Ecto neural progenitor cell (in vitro differentiated cells): ENCODE measurements around the gene CFAP65.

ENCODE experiments used
- DNase-seq: peaks from one replicate; pipeline ENCODE4 v3.0.0-alpha.2; 2018; ENCODE audit warnings: low spot score

CFAP65 gene

DNA sequence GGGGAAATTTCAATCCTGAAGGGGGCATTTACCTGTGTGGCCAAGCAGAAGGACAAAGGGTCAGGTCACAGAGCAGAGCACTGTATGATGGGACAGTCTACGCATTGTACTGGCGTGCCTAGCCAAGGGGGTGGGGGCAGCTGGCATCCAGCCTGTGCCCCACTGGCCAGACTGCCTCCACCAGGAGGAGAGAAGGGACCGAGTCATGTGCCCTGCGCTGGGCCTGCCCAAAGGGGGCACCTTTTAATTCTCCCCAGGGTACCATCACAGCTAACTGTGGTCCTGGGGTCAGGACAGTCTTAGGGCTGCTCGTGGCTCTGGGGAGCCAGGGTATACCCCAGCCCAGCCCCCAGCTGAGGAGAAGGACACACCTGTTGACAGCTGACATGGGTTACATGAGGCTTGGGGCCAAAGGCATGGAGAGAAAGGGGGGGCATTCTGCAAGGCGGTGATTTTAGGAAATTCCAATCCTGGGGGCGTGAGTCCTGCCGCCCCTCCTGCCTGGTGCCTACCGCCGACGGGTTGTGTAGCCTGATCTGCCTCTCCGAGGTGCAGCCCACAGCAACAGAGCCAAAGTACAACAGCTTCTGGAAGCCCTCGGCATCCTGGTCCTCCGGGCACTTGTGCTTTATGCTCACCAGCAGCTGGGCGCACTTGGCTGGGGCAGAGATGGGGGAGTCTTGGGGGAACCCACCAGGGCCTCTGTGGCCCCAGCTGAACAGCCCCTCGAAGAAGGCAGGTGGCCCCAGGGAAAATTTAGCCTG lies 11.0 kb downstream of the CFAP65 start:
- DNase-seq: no peak

DNA sequence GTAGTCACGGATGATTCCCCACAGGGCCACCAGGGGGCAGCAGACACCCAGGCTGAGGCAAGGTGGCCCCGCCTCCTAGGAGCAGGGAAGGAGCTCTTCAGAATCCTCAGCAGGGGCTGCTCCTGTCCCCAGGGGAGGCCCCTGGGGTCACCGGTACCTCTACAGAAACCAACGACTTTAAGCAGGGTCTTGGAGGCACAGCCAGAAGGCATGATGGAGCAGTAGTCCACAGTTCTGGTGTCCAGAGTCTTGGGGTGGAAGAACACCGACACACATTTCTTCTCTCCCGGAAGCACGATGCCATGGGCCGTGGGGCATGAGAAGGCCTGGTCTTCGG lies 11.5 kb downstream of the CFAP65 start:
- DNase-seq: peak; percentile 87

DNA sequence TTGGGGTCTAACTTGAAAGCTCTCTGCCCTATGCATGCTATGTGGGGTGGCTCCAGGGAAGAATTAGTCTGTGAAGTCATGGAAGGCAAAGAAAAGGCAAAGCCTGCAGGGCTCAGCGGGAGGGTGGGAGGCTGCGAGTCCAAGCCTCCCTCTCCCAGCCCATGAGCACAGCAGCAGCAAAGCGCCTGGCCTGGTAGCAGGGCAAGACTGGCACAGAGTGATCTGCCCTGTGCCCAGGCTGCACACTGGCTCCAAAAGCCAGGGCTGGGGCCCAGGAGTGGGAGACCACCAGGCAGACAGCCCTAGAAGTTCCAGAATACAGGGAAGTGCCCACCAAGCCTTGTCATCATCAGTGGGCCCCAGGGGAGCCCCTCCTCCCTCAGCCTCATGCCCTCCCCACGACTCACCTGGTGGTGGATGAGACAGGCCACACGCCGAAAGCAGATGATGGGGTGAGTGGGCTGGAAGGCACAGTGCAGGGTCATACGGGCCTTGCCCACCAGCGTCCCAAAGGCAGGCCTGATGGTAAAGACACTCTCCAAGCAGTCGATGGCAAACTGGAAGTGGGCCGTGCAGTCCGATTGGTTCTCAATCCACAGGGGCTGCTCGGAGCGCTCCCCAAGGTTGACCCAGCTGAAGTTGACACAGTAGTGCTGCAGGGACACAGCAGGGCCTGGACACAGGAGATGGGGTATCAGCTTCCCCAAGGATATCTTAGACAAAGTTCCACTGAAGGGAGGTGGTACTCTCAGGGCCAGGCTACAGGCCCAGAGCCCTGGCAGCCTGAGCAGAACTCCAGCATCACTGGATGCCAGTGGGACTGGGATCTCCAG lies 12.1 kb downstream of the CFAP65 start:
- DNase-seq: no peak

DNA sequence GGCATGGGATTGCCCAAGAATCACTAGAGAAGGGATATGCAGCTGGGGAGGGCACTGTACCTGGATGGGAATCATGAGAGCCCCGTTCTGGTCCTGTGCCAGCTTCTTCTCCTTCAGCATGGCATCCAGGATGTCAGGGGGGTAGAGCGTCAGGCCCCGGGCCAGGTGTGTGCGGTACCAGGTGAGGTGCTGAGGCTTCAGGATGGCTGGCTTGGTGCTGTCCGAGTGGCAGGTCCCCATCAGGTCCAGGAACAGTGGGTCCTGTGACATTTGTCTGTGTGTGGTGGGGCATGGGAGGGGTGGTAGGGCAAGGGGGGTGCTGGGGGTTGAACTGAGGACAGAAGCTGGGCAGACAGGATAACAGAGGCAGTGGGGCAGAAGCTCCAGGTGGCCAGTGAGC lies 13.2 kb downstream of the CFAP65 start:
- DNase-seq: no peak

DNA sequence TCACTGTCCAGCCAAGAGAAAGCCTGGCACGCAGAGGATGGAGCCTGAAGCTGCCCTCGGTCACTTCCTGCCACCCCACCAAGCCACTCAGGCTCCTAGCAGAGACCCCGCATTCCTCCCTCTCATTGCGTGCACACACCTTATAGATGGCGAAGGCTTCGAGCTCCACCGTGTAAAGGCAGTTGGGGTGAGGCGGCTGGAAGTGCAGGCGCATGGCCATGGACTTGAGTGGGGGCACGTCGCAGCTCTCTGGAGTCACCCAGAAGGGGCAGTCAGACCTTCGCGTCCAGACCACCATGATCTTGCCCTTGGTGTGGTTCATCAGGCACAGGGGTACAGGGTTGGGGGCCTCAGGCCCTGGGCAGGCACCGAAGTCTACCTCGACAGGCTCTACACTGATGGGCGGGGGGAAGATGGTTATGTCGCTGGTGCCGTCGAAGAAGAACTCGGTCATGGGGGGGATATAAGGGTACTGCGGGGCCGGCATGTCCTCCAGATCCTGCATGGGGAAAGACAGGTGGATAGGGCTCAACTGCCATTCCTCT lies 13.7 kb downstream of the CFAP65 start:
- no peak for DNase-seq

DNA sequence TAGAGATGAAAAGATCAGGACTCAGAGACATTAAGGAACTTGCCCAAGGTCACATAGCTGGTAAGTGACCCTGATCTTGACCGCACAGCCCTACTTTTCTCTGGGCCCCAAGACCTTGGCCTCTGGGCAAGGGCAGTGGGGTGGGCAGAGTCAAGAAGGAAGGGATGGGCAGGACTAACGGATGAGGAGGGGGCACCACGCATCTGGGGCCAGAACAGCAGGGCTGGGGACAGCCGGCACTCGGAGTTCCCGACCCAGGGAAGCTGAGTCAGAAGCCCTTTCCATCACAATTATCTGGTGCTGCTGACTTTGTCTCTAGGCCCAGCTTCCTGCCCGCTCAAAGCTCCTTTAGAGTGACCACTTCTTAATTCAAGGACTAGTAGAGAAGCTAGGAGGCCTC lies 14.4 kb downstream of the CFAP65 start:
- DNase-seq: no peak

DNA sequence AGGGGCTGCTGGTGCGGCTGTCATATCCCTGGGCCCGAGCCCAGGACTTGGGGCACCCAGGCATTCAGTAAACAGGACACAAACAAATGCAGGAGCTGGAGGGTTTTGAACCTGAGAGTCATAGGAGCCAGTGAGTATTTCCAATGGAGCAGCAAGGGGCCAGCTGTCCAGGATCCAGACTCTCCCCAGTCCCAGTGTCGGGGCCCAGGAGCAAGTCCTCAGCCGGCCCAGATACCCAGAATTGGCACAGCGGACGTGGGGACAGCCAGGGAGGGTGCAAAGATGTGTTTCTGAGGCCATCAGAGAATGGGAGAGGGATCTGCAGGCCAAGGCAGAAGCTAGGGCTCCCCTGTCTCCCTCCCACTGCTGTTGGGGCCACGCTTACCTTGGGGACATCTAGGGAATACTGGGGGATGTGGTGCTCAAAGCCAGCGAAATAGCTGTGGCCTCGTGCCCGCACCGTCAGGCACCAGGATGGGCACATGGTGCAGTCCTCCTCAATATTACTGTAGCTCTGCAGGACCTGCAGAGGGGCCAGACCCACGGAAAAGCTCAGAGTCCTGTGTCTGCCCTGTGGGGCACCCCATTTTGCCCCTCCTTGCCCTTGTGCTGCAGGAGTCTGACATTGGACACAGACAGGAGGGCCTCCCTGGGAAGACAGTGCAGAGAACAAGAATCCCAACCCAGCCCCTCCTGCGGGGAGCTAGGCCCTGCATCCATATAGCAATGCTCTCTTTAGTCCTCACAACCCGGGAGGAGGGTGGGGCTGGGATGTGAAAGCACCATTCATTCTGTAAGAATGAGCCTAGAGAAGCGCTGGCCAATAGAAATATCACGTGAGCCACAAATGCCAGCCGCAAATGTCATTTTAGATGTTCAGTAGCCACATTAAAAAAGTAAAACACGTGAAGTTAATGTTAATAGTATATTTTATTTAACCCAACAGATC lies 15.4 kb downstream of the CFAP65 start:
- DNase-seq: no peak

DNA sequence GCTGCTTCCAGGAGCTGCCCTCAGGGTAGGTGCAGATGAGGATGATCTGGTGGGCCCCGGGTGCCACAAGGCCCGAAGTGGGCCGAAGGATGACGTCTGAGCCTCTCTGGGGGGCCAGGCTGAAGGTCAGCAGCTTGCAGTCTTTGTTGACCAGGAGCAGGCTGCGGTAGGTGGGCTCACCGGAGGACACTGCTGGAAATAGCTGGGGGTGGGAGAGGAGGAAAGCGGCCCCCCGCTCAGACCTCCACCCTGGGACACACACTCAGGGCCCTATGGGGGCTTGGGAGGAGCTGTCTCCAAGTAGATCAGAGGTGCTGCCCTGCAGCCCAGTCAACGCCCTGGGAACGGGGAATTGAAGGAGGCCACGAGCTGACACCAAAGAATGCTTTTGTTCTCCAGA lies 17.3 kb downstream of the CFAP65 start:
- DNase-seq: no peak

DNA sequence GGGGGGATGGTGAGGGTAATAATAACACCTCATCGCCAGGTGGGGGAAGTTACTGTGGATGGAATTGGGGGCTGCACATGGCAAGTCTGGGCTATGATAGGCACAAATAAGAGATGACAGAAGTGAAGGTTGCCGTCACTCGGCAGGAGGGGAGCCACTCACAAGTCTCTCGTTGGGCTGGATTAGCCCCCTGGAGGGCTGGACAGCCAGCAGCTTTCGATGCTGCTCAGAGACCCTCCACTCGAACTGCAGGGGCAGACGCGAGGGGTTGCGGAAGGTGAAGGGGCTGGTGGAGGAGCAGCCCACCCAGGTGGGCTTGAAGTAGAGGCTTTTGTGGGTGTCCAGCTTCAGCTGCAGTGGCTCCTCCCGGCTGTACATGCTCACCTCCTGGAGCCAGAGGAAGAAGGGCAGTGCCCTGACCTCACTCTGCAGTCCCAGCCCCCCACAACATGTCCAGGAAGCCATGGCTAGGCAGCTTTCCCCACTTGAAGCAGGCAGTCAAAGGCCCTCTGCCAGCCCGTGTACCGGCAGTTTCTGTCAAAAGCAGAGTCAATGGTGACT lies 18.2 kb downstream of the CFAP65 start:
- no peak for DNase-seq

DNA sequence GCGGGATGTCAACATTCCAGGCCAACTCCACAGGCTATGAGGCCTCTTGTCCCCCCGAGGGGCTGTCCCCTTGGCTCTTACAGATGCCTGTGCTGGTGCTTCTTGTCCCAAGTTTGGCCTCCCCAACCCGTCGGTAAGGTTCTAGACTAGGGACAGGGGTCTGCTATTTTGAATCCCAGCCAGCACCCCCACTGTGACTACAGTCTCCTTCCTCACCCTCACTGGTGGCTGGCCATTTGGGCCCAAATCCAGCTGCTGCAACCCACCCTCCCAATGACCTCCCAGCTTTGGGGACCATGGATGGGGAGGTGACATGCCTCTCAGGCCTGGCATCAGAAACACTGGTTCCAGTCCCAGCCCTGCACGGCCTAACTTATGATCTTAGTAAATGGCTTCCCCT lies 18.7 kb downstream of the CFAP65 start:
- DNase-seq: no peak

DNA sequence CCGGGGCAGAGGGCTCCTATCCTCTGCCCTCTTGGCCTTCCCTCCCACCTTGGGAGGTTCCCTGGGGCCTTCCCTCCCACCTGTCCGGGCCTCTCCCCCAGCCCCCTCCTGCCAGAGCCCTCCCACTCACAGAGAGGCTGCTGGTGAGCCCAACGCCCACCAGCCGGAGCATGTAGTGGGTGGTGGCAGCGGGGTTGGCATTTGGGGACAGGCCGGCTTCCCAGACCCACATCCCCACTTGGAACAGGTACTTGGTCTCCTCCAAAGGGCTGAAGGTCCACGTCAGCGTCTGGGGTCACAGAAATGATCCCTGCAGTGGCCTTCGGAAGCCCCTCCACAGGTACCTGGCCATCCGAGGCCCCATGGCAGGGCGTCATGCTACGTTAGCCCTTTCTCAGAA lies 19.3 kb downstream of the CFAP65 start:
- no peak for DNase-seq

DNA sequence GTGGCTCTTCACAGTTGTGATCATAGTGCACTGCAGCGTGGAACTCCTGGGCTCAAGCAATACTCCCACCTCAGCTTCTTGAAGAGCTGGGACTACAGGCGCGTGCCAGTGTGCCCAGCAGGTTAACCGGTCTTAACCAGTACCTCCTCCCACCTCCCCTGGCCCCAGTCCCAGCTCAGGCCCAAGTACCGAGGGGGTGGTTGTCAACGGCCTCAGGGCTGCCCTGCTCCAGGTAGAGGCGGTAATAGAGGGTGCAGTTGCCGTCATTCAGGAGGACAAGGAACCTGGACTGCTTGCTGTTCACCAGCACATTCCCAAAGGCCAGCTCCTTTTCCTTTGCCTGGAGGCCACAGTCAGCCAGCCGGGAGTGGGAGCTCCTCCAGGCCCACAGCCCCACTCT lies 19.7 kb downstream of the CFAP65 start:
- DNase-seq: no peak

DNA sequence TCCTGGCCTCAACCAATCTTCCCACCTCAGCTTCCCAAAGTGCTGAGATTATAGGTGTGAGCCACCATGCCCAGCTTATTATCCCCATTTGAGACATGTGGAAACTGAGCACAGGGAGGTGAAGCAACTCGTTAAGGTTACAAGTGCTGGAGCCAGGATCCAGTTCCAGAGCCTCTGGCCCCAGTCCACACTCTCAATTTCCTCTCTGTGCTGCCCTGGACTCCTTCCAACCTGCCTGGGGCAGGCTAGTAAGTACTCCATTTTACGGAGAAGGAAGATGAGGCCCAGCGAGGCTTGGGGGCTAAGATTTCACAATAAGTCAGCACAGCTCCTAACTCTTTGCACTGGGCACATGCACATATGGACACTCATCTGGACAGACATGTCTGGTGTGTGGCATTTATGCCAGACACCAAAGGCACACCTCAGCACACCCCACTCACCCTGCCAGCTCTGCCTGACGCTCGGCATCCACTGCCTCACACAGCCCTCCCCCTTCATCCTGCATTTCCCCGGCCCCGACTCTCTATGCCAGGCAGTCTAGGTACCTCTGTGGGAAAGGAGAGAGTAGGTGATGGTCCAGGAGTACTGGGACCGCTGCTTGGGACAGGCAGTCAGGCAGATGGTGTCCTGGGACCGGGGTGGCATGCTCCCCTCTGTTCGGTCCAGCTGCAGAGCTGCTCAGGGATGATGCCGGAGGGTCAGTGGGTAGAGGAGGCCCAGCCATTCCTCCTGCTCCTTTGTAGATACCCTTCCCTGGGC lies 20.5 kb downstream of the CFAP65 start:
- DNase-seq: no peak

DNA sequence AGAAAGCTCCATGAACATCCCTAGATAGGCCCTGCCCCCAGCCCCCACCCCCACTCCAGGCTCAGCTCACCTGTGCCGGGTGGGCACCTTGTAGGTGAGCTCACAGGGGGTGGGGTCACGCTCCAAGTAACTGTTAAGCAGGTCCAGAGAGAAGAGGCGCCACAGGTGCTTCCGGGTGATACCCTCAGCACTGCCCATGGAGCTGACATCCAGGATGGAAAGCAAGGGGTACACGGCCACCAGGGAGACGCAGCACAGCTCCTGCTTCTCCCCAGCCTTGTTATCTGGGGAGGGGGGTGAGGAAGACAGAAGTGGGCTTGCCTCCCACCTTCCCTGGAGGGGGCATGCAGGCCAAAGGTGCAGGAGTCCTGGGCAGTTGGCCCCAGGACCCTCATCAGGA lies 21.9 kb downstream of the CFAP65 start:
- DNase-seq: no peak

DNA sequence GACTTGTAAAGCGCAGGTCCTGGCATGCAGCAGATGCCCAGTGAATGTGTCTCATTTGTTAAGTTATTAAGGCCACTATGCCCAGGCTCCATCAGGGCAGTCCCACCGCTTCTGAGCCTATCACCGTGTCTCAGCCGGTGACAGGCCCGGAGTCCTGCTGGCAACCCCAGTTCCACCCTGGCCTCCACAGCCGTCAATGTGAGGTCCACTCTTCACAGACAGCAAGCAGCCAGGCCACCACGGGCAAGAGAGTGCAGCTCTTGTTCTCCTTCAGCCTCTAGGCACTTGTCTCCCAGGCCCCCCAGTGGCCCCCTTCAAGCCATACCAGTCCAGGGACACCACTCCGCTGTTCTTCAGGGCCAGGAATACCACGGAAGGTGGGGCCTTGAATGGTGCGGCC lies 22.6 kb downstream of the CFAP65 start:
- DNase-seq: no peak

DNA sequence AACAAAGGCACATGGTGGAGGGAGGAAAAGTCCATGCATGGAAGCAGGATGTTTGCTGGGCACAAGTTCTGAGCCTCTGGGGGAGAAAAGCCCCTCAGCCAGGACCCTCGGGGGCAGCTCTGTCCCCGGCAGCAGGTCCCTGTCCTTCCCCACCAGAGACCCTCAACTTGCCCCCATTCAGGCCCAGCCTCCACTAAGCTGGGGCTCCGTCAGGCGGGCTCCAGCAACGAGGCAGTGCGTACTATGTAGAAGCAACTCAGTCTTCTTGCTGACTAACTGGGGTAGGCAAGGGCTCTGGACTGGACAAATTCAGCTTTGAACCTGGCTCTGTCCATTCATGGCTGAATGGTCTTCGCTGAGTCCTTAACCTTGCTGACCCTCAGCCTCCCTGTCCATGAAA lies 23.0 kb downstream of the CFAP65 start:
- no peak for DNase-seq

DNA sequence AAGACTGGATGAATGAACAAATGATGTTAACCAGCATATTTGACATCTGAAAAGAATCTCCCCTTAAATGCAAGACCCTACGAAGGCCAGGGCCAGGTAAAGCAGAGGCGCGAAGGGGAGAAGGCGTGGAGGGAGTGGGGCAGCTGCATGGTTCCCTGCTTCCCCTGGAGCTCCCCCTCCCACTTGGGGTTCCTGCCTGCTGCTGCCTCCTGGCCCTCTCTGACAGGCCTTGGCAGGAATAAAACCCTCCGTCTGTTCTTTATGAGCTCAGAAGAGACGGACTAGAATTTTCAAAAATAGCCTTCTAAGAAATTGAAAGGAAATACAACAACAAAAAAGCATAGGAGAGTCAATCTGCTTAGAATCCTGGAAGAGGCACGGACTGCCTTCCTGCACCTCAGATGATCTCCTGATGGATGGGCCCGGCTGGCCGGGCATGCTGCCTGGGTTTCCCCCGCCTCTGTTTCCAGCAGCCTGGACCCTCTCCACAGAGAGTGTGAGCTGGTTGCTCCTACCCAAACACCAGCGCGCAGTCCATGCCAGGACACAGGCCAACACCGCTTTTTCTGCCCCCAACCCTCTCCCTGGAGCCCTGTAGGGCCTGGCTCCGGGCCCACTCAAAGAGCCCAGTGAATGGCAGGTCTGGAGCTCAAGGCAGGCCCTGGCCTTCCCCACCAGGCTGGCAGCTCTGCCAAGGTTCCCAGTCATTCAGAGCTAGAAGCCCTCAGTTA lies 23.9 kb downstream of the CFAP65 start:
- DNase-seq: no peak

DNA sequence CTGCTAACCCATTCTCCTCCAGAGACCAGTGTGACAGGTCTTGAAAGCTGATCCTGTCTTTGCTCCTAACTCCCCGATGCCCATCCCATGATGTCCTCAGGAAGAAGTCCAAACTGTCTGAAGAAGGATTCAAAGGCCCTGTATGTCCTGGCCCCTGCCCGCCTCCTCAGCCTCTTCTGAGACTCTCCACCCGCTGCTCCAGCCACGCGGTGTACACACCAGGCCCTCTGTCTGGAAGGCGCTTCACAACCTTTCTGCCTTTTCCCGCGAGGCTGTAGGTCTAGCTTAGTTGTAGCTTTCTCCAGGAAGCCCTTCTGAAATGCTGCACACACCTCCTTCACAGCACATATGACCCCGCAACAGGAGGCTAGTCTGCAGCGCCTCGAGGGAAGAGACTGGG lies 24.6 kb downstream of the CFAP65 start:
- DNase-seq: no peak

DNA sequence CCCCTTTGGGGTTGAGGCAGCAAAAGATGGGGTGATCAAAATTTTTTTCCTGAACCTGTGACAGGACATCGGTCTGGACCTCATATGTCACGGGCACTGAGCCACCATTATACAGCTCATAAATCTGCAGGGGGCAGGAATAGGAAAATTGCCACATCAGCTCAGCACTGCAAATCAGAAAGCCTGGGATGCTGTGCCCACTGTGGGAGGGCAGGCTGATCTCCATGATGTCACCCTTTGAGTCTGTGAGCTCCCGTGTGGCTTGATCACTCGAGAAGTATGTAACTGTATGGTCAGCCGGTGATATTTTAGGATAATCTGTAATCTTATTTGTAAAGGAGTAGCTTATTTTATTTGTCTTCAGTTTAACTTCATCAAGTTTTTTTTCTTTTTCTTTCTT lies 30.4 kb downstream of the CFAP65 start:
- no peak for DNase-seq

DNA sequence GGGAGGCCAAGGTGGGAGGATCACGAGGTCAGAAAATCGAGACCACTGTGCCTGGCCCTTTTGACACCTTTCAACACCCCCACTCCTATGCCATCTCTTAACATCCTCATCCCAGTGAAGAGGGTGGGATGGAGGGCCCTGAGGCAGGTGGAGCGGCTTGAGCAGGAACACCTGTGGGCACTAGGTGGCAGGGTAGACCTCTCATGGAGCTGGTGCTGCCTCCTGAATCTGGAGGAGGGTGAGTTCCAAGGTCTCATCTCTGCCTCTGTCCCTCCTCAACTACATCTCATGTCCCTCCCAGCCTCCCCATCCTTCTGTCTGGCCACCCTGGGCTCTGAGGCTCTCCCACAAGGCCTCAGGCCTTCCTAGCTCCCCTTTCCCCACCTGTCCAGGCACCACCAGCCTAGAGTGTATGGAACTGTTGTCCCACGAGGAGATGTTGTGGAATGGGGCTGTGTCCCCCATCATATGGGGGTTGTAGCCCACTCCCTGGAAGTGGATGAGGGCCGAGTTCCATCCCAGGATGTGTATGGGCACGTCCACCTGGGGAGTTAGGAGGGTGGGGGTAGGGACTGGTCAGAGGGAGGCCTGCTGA lies 31.1 kb downstream of the CFAP65 start:
- no peak for DNase-seq
